HG03342 (cell line): ENCODE results near the gene LEPROT.
"Not testable (repeated sequence)": the region's sequence is repeated elsewhere in the genome, so short reads cannot be mapped to it uniquely, and the experiment has no call there.

Experiments used
- ATAC-seq: cut with Tn5 transposase; IDR thresholded peaks from one replicate; pipeline ENCODE4 v1.9.1; 2021; ENCODE audit warnings: mild to moderate bottlenecking, moderate library complexity; ENCODE audit not compliant: unreplicated experiment

LEPROT gene

DNA sequence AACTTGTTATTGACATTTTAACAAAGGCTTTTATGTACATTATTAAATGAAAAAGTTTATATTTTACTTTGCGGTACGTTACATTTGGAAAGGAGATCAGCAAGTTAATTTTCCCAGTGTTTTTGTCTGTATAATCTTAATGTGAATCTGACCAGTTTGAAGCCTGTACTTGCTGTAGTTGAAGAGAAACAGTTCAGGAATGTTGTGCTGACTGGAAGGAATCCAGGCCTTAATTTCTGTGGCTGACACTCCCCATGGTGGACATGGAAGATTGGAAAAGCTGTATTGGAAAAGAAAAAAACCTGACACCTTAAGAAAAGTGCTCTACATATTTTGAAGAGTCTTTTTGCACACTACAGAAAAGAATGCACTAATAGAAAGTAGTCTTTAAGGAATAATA is 15.5 kb downstream of the LEPROT start:
- no peak for ATAC-seq

DNA sequence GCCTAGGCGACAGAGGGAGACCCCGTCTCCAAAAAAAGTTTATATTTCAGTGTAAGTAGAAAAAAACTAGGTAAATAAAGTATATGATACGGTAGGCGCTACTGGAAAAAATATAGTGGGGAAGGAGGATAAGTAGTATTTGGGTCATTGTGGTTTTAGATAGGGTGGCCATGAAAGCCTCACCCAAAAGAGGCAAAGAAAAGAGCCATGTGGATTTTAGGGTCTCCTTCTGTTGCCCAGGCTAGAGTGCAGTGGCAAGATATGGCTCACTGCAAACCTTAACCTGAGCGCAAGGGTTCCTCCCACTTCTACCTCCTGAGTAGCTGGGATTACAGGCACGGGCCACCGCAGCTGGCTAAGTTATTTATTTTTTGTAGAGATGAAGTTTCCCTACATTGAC is 17.1 kb downstream of the LEPROT start:
- no peak for ATAC-seq

DNA sequence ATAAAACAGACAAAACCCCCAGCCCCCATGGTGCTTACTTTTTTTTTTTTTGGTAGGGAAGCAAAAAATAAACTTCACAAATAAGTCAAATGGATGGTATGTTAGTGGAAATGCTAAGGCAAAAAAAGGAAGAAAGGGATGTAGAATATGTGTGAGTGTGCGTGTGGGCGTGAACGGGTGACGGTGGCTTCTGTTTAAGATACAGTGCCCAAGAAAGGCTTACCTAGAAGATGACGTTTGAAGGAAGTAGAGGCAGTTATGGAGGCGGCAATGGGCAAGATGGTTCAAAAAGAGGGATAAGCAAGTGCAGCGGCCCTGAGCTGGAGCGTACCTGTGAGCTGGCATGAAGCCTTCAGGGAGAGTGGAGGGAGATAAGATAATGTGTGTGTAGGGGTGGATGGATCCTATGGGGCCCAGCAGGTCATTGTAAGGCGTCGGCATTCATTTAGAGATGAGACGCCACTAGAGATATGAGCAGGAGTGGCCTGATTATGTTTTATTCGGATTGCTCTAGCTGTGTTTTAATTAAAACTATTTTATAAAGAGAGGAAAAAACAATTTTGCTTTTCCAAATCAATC is 19.9 kb downstream of the LEPROT start:
- no peak for ATAC-seq

DNA sequence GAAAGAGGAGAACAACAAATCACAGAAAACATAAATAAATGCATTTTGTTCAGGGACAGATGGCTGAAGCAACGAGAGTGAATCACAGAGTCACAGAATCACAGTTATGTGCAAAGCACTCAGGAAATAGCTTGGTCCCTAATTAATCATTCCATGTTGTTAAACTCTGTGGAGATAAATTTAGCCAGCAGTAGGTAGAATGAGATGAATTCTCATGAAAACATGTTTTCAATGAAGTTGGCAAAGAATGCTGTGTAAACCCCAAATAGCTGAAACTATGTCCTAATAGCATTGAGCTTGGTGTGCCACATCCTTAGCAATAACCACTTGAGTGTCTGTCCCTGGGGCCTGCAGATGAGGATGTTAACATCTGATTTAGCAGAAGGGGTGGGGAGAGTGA is 20.4 kb downstream of the LEPROT start:
- no peak for ATAC-seq

DNA sequence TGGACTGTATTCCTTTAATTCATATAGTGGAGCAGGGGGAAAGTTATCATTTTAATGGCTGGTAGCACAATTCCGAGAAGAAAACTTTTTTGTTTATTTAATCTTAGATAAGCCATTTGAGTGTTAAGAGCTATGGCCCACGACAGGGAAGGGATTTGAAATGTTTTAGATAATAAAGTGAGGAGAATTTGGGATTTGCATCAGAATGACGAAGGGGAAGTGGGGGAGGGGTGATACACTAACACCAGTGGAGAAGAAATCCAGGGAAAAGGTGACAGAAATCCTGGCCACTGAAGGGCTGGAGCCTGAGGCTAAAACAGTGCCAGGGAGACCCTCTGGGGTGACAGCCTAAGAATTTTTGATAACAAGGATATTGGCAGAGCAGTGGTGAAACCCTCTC is 21.0 kb downstream of the LEPROT start:
- ATAC-seq, result no peak

DNA sequence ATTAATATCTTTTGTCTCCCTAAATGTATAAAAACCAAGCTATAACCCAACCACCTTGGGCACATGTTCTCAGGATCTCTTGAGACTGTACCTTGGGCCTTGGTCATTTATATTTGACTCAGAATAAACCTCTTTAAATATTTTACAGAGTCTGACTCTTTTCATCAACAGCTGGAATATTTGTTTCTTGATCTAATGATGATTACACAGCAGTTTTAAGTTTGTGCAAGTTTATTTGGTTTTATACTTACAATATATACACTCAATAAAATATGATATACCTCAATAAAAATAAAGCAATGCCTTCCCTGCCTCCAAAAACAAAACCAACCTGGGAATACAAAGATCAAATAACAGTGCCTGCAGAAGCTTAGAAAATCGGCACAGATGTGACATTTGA is 22.0 kb downstream of the LEPROT start:
- no peak for ATAC-seq

DNA sequence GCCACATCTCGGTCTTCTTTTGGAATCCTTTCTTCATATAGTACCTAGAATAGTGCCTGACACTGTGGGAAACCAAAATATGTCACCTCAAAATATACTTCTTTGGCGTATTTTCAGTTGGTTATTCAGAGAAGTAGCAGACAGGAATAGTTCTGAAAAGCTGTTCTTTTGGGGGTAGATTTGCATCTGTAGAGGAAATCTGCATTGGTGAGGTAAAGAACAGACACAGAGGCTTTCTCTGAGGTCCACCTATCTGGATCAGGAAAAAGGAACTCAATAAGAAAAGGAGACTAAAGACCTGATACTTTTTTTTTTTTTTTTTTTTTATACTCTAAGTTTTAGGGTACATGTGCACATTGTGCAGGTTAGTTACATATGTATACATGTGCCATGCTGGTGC is 23.2 kb downstream of the LEPROT start:
- no peak for ATAC-seq

DNA sequence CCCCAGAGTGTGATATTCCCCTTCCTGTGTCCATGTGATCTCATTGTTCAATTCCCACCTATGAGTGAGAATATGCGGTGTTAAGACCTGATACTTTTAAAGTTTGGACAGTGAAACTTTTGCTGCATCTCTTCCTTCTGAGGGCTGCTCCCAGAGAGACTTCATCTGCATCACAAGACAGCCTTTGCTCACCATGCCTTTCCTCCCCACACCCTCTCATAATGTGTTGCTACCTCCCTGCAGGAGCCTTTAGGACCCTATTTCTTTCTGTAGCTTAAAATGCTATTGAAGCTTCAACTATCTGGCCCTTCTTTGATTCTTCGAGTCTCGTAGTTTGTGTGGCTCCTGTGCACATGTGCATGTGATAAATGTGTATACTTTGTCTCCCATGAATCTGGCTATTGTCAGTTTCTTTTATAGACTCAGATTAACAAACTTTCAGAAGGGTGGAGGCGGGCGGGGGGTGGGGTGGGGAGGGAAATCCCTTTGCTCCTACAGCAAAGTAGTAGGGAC is 23.7 kb downstream of the LEPROT start:
- no peak for ATAC-seq

DNA sequence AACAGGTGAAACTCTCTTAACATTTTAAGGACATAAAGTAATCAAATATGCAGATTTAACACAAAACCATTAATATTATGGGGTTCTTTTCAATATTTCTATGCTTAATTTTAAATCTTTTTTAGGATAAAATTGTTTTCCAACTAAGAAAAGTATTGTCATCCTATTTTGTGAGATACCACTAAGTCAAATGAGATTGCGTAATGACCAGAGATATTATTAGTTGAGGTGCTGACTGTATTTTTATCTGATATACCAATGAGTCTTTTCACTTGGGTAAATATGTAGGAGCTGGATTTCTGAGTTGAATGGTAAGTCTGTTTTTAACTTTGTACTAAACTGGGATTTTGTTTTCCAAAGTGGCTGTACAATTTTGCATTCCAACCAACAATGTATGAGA is 25.4 kb downstream of the LEPROT start:
- no peak for ATAC-seq

DNA sequence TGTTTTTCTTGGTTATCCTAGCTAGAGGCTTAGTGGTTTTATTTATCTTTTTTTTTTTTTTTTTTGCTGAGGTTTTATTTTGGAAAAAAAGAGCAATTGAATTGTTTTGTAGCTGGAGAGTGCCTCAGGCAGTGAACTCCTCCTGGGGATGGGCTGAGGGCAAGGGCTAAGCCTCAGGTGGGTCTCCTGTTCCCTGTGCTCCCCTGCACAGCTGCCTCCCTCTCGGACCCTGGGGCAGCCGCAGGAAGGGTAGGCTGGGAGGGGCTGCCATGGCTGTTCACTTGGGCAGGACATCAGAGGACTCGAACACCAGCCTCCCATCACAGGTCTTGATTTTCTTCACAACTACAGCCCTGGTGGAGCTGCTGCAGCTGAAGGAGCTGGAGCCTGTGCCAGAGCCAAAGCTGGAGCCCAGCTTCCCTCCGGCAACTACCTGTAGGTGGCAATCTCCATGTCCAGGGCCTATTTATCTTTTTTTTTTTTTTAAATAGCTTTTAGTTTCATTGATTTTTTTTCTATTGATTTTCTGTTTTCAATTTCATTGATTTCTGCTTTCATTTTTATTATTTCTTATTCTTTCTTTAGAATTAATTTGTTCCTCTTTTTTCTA is 28.9 kb downstream of the LEPROT start:
- no peak for ATAC-seq

DNA sequence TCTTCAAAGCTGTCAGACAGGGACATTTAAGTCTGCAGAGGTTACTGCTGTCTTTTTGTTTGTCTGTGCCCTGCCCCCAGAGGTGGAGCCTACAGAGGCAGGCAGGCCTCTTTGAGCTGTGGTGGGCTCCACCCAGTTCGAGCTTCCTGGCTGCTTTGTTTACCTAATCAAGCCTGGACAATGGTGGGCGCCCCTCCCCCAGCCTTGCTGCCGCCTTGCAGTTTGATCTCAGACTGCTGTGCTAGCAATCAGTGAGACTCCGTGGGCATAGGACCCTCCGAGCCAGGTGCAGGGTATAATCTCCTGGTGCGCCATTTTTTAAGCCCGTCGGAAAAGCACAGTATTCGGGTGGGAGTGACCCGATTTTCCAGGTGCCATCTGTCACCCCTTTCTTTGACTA is 35.2 kb downstream of the LEPROT start:
- ATAC-seq, result not testable (repeated sequence)

DNA sequence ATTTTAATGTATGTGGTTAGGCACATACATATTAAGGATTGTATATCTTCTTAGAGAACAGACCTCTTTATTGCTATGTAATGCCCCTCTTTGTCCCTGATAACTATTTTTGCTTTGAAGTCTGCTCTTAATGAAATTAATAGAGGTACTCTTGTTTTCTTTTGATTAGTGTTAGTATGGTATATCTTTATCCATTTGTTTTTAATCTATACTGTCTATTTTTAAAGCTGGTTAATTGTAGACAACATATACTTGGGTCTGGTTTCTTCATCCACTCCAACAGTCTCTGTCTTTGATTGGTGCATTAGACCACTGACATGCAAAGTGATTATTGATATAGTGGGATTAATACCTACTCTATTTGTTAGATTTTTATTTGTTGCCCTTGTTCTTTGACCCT is 36.0 kb downstream of the LEPROT start:
- no peak for ATAC-seq

DNA sequence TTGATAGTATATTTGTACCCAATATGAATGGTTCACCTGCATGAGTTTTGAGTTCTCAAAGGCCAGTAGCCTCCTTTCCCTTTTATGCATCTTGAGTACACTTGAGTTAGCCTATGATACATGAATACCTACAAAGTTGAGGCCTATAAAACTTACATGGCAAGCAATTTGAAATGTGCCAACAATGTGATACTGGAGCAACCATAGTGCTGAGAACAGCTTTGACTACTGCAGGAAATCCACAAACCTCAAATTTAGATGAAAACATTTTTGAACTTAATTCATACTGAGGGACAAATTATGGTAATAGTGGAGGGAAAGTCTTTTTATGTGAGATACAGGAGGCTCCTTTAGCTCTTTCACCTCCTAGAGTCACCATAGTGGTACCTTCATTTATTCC is 37.4 kb downstream of the LEPROT start:
- ATAC-seq, result no peak

DNA sequence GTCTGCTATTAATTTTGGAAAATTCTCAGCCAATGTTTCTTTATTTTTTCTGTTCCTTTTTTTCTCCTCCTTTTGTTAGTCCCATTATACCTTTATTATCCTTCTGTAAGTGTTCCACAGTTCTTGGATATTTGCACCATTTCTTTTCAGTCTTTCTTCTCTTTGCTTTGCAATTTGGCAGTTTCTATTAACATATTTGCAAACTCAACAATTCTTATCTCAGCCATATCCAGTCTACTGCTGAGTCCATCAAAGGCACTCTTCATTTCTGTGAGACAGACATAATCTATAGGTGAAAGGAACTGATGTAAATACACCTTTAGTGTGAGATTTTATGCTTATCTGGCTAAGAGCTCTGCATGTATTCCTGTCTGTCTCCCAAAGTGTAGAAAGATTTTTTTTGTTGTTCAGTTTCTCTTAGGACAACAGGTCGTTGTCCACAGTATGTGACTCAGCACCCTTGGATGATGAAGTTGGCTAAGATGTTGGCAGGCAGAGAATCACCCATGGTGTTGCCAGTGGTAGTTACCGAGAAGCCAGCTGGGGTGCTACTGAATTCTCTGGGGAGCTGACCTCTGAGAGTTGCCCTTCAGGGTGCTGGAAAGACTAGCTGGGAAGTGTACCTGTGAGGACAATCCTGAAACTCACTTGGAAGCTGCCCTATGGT is 38.4 kb downstream of the LEPROT start:
- peak; percentile 24 for ATAC-seq

DNA sequence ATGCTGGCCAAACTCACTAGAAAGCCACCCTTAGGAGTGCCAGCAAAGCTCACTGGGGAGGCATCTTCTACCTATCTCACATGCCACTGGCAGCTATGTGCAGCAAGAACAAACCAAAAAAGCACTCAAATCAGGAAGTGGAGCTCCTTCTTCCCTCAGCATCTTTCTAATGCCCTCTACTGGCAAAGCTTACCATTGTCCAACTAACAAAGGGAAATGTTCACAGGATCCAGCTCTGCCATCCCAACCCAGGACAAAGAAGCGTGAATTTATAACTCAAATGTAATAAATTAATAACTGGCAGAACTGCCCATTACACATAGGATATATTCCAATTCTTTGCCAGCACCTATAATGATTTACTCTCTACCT is 38.9 kb downstream of the LEPROT start:
- ATAC-seq, result peak; percentile 86

DNA sequence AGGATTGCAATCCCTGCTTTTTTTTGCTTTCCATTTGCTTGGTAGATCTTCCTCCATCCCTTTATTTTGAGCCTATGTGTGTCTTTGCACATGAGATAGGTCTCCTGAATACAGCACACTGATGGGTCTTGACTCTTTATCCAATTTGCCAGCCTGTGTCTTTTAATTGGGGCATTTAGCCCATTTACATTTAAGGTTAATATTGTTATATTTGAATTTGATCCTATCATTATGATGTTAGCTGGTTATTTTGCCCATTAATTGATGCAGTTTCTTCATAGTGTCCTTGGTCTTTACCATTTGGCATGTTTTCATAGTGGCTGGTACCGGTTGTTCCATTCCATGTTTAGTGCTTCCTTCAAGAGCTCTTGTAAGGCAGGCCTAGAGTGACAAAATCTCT is 45.4 kb downstream of the LEPROT start:
- ATAC-seq, result not testable (repeated sequence)

DNA sequence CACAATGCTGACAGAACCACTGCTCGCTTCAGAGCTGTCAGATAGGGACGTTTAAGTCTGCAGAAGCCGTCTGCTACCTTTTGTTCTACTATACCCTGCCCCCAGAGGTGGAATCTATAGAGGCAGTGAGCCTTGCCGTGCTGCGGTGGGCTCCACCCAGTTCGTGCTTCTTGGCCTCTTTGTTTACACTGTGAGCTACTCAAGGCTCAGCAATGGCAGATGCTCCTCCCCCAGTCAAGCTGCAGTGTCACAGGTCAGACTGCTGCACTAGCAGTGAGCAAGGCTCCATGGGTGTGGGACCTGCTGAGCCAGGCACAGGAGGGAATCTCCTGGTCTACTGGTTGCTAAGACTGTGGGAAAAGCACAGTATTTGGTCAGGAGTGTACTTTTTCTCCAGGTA is 47.1 kb downstream of the LEPROT start:
- no peak for ATAC-seq

DNA sequence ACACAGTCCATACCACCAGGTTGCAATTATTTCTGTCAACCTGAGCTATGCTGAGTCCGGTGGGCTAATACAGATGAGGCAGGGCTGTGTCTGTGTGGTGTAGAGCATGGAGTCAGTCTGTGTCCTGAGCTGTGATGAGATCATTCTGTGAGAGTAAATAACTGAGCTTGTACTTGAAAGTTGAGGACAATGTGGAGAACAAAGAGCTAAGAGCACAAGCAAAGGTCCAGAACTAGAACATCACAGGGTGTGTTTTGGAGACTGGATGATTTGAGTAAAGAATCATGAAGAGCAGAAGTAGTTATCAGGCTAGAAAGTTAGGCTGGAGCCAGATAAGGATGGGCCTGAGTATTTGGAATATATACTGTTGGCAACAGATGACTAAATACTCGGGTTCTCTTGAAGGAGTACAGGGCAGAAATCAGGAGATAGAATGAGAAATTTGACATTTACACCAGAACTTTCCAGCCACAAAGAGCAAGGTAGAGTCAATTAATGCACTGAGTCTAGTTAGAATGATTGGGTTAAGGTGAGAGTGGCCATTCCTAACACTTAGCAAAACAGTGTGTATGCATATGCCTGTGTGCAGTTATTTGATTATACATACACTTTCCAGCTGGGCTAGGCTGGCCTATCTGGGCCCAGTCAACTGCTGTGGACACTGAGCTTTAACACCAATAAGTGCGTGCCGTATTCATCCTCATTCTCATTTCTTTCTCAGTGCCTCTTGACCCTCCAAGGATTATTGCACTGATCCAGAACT is 48.8 kb downstream of the LEPROT start:
- no peak for ATAC-seq

DNA sequence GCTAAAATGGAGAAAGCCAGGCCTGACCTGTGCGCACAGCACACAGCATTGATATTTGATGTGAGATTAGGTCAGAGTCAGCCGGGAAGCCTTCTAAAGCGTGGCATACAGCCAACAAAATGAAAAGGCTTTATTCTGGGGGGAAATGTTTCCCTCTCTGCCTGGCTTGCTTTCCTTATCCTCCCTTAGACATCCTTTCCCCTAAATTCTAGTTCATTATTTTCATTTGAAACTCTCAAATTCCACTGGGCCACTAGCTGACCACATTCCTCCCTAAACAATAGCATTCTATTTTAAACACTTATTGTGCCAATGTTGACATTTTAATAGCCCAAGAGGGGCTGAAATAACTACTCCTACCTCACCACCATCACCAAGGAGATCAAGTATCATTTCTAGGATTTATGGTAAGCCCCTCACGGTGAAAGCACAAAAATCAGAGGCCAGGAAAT is 49.4 kb downstream of the LEPROT start:
- ATAC-seq, result no peak

DNA sequence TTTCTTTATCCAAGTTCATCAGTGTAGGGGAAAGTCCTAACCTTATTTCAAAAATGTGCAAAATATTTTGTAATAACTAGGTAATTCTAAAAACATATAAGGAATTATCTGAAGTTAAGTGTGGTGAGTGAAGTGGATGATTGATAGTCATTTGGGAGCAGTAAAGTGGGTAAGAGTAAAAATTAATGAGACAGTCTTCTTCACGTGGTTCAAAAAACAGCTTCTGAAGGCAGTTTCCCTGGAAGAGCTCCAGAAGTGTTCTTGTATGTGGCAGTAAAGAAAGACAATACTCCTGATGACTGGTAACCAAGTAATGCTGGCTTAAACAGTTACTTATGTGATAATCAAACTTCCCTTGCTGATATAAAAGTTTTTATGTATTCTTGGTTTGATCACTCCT is 50.3 kb downstream of the LEPROT start:
- no peak for ATAC-seq

DNA sequence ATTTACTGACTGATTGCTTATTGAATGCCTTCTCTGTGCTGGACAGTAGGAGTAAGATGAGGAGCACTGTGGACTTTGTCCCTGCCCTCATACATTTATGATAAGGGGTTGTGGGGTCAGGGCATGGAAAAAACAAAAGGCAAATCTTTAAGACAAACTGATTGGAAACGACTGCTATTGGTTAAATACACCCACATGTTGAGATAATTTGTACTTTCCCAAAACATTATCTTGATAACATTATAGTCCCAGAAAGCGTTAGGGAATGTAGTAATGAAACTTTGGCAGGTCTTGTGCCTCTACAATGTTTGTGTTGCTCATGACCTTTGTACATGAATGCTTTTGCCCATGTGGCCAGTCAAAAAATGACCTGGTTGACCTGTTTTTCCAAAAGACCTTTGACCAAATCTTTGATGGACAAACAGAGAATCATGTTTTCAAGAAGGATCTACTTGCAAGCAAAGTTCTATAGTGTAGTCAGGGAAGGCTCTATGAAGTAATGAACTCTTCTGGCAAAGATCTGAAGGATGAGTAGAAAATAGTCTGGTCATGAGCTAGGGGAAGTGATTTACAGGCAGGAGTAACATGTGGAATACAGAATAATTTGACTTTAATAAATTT is 50.9 kb downstream of the LEPROT start:
- no peak for ATAC-seq
